C4-2B (cell line): Measurements from ENCODE around the gene BICRA.

ENCODE experiments used
- H3K27ac ChIP-seq: fragments of 450-650 bp; 2 replicates; pipeline ENCODE4 v1.5.1; 2017
- ZFX ChIP-seq: fragments of 450-650 bp; IDR thresholded peaks from 2 replicates; pipeline ENCODE4 v1.6.1; 2017
- TF ChIP-seq, protein P1 (sequence below): fragments of 450-650 bp; conservative IDR thresholded peaks from 2 replicates; pipeline ENCODE4 v1.5.1; 2017; ENCODE audit warnings: mild to moderate bottlenecking

The BICRA gene

DNA sequence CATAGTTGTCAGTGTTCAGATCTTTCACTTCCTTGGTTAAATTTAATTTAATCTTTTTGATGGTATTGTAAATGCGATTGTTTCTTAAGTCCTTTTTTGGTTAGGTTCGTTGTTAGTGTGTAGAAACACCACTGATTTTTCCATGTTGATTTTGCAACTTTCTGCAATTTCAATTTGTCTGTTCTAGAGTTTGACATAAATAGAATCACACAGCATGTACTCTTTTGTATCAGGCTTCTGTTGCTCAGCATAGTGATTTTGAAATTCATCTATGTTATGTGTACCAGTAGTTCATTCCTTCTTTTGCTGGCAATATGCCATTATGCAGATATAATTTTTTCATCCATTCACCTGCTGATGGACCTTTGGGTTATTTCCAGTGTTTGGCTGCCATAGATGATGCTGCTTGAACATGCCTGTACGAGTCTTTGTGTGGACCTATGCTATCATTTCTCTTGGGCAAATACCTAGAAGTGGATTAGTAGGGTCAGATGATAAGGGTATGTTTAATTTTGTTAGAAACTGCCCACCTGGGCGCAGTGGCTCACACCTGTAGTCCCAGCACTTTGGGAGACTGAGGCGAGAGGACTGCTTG is 33.1 kb downstream of the BICRA start:
- no peak overlapping the region for H3K27ac ChIP-seq
- TF ChIP-seq, protein P1, sequence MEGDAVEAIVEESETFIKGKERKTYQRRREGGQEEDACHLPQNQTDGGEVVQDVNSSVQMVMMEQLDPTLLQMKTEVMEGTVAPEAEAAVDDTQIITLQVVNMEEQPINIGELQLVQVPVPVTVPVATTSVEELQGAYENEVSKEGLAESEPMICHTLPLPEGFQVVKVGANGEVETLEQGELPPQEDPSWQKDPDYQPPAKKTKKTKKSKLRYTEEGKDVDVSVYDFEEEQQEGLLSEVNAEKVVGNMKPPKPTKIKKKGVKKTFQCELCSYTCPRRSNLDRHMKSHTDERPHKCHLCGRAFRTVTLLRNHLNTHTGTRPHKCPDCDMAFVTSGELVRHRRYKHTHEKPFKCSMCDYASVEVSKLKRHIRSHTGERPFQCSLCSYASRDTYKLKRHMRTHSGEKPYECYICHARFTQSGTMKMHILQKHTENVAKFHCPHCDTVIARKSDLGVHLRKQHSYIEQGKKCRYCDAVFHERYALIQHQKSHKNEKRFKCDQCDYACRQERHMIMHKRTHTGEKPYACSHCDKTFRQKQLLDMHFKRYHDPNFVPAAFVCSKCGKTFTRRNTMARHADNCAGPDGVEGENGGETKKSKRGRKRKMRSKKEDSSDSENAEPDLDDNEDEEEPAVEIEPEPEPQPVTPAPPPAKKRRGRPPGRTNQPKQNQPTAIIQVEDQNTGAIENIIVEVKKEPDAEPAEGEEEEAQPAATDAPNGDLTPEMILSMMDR = no peak
- no peak for TF ChIP-seq ZFX

DNA sequence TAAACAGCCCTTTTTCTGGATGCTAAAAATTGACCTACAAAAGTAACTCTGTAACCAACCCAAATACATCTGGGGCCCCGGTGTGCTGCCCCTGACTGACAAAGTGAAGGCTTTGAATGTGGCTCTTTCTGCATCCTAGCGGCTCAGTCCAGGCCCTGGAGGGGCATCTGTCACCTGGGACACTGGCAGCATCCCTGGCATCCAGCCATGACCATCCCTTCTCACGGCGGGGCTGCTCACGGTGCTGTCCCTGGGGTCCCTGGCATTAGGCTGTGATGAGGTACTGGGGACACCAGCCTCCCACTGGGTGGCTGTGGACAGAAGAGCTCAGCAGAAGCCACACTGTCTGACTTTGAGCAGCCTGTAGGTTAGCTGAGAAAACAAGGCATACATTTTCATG is 34.3 kb downstream of the BICRA start:
- no peak for TF ChIP-seq ZFX
- TF ChIP-seq, protein P1 = no peak
- no peak overlapping the region for H3K27ac ChIP-seq

DNA sequence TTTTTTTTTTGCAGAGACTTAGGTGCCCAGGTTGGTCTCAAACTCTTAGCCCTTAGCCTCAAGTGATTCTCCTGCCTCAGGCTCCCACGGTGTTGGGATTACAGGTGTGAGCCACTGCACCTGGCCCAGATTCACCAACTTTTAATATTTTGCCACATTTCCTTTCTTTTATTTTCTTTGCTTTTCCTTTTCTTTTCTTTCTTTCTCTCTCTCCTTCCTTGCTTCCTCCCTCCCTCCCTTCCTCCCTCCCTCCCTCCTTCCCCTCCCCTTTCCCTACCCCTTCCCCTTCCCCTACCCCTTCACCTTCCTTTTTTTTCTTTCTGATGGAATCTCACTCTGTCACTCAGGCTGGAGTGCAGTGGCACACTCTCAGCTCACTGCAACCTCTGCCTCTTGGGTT is 35.3 kb downstream of the BICRA start:
- TF ChIP-seq, protein P1 = no peak
- TF ChIP-seq ZFX = no peak
- H3K27ac ChIP-seq = peak overlapping the region; percentile 97

DNA sequence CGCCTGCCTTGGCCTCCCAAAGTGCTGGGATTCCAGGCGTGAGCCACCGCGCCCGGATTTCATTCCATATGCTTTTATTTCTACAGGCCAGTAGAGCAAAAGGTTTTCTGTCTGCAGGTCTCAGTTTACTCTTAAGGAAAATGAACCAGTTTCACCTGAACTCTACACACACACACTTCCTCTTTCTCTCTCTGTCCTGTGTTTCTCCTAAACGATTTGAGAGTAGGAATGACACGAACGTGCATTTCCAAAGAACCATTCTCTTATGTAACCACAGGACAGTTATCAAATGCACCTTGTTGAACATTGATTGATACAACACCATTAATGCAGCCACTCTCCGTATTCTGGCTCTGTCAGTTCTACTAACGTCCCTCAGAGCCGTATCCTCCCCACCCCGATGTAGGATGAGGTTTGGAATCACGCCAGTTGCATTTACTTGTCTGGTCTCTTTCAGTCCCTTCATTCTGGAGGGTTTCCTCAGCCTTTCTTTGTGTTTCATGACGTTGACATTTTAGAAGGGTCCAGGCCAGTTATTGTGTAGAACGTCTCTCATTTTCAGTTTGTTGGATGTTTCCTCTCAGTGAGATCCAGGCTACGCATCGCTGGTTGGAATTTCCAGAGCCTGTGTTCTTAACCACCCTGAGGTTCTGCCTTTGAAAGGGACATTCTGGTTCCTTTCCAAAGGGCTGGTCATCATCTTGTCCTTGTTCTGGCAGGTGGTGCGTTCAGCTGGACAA is 36.0 kb downstream of the BICRA start:
- TF ChIP-seq, protein P1 = no peak
- TF ChIP-seq ZFX = no peak
- H3K27ac ChIP-seq = peak overlapping the region; percentile 97

DNA sequence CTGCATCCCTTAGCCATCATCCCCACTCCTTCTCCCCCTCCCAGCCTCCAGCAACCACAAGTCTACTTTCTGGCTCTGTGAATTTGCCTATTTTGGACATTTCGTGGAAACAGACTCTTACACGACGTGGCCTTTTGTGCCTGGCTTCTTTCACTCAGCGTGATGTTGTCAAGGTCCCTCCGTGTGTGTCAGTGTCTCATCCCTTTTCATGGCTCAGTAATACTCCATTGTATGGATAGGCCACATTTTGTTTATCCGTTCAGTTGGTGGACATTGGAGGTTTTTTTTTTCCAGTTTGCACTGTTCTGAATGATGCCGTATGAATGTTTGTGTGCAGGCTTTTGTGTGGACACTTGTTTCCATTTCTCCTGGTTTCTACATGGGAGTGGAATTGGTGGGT is 38.0 kb downstream of the BICRA start:
- no peak for TF ChIP-seq ZFX
- TF ChIP-seq, protein P1 = no peak
- H3K27ac ChIP-seq = peak overlapping the region; percentile 97

DNA sequence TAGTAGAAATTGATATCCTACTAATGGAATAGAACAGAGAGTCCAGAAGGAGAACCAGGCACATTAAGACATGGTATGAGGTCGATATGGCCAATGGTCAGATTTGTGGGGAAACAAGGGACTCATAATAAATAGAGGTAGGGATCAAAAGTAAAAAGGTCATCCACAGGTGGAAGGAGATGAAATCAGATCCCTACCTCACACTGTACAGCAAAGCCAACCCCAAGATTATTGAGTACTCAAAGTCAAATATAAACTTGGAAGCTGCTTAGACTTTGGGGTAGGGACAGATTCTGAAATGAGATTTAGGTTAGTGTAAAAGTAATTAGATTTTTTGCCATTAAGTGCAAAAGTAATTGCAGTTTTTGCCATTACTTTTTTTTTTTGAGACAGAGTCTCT is 40.7 kb downstream of the BICRA start:
- TF ChIP-seq ZFX = no peak
- TF ChIP-seq, protein P1 = no peak

DNA sequence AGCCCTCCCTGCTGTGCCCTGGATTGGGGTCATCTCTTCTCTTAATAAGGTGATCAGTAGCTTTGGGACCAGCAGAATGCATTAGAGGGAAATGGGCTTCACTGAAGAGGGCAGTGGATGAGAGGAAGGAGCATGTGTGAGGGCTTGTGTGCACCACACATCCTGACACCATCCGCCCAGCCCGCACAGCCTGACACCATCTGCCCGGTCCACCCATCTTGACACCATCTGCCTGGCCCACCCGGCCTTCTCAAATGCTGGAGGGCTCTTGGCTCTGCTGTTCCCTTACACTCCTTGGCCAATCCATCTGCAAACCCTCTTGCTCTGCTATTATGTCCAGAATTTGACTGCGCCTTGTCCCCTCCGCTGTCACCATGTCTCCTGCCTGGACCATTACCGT is 41.8 kb downstream of the BICRA start:
- TF ChIP-seq, protein P1 = no peak
- no peak for TF ChIP-seq ZFX
- H3K27ac ChIP-seq = peak overlapping the region; percentile 97

More for the DNA sequence above, 40.7 kb downstream of the BICRA start:
- H3K27ac ChIP-seq = peak overlapping the region; percentile 97
